Occipital lobe (tissue), 2 donors: ENCODE data around the gene DNMT3A. TPM values are rescaled to one million over a fixed set of nuclear protein-coding genes. Genes with fewer than 3 reads are reported as not detected.

ENCODE experiments used
- DNase-seq: peaks from one replicate; lab custom pipeline; 2025; lab: John Stamatoyannopoulos, UW
- total RNA-seq: library from RNA; depleted of rRNA; stranded (reverse); fragments of >200 nt; gene quantifications from one replicate; pipeline ENCODE4 v1.2.3, GENCODE V29; 2014

Gene DNMT3A
- total RNA-seq, 1 donor from 2014 or later: 53.3 TPM

- no peak for DNase-seq
Observed at GRCh38 chr2:25306777-25307368, 34.9 kb downstream of the DNMT3A start.

GRCh38 chr2:25305775-25306174, 36.0 kb downstream of the DNMT3A start:
- DNase-seq: no peak

DNA sequence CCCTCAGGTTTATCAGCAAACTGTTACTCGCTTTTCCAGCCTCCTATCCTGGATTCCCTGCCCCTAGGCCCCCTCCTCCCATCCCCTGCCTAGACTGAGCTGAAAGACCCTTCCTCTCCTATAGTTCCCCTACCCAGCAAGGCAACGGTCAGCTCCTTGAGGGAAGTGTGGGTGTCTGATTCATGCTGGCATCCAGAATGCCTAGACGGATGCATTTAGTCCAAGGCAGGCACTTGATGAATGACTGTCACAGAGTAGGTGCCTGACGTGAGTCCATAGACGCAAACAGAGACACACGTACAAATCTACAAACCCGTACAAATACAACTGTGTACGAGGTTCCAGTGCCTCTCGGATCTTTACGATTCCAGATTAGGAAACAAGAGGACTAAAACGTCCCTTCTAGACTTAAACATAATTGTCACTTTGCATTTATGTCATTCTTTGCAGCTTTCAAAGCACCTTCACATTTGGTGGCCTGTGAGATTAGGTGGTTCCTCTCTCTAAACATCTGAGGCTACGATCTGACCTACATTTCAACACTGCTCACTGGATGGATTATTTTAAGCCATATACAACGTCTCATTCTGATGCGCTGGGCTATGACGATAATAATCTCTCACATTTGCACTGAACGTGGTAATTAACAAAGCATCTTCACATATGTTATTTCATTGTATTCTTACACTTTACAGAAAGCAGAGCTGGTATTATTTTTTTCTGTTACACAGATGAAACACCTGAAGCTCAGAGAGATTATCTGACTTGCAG, 36.7 kb downstream of the DNMT3A start:
- DNase-seq: no peak

DNA sequence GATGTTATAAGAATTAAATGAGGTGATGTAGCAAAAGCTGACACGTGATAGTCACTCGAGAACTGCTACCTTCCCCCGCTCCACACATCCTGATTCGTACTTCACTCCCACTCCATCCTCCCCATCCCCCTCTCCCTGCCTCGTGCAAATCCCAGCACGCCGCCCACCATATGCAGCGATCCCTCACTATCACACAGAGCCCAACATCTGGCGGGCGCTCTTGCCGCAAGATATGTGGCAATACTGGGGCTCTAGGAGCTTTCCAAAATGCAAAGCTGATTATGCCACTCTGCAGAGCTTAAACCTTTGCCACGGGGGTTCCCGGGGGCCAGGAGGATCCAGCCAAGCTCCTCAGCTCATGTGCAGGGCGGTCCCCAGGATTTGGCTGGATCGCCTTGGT, 37.4 kb downstream of the DNMT3A start:
- peak; percentile 57 for DNase-seq

- no peak for DNase-seq
Observed at GRCh38 chr2:25303633-25304236, 38.0 kb downstream of the DNMT3A start.

GRCh38 chr2:25302758-25303375, 38.9 kb downstream of the DNMT3A start:
- no peak for DNase-seq

DNA sequence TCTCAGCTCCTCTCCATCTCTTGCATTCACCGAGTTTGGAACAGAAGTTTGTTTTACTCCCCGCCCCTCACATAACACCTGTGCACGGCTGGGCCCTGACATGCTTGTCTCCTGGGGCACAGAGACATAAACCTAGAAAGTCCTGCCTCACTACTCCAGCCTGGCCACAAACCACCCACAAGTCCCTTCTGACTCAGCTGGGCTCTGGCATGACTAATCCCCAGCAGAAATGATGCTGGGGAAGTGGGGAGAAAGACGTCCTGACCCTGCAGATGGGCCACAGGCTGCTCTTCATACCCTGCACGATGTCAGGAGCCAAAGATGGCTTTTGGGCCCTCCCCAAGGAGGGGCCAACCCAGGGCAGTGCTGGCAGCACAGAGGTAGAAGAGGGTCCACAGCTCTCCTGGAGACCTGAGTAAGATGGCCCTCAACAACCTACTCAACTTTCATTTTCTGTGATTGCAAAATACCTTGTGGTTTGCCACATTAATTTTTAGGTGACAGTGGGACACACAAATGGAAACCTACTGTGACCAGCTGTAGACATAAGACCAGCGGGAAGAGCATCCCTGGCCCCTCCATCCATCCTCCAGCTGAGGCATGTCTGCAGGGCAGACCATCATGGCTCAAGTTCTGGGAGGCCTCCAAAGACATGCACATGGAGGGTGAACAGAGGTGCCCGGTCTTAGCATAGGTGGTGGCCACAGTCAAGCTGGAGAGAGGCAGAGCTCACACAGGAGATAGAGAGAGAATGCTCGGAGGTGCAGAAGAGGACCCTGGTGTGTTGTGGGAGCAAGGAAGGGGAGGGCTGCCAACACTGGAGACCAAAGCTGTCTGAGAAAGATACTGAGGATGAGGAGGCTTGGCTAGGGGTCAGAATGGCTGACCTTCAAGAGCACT, 40.0 kb downstream of the DNMT3A start:
- DNase-seq: peak; percentile 64

GRCh38 chr2:25300001-25300400, 41.7 kb downstream of the DNMT3A start:
- no peak for DNase-seq

GRCh38 chr2:25298776-25299431, 42.8 kb downstream of the DNMT3A start:
- no peak for DNase-seq

GRCh38 chr2:25297738-25298137, 44.0 kb downstream of the DNMT3A start:
- DNase-seq: no peak

GRCh38 chr2:25295621-25296020, 46.1 kb downstream of the DNMT3A start:
- DNase-seq: no peak

GRCh38 chr2:25294573-25295462, 46.9 kb downstream of the DNMT3A start:
- peak; percentile 79 for DNase-seq

- DNase-seq: no peak
Observed at GRCh38 chr2:25293958-25294562, 47.7 kb downstream of the DNMT3A start.

GRCh38 chr2:25293145-25293544, 48.6 kb downstream of the DNMT3A start:
- no peak for DNase-seq

DNA sequence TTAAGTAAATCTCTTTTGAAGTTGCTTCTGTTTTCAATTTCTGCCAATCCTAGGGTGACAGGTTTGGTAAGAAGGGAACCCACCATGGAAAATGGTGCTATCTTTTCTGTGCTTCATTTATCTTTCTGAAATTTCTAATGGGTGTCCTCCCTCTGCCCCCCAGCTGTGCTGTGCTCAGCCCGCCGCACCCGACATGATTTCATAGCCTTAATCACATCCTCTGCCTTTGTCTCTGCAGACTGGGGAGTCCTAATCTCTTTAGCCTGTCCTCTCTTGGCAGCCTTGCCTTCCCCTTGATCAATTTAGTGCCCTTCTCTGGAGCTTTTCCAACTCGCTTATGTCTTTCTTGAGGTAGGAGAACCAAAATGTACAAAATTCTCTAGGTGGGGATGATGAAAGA, 49.3 kb downstream of the DNMT3A start:
- no peak for DNase-seq

DNA sequence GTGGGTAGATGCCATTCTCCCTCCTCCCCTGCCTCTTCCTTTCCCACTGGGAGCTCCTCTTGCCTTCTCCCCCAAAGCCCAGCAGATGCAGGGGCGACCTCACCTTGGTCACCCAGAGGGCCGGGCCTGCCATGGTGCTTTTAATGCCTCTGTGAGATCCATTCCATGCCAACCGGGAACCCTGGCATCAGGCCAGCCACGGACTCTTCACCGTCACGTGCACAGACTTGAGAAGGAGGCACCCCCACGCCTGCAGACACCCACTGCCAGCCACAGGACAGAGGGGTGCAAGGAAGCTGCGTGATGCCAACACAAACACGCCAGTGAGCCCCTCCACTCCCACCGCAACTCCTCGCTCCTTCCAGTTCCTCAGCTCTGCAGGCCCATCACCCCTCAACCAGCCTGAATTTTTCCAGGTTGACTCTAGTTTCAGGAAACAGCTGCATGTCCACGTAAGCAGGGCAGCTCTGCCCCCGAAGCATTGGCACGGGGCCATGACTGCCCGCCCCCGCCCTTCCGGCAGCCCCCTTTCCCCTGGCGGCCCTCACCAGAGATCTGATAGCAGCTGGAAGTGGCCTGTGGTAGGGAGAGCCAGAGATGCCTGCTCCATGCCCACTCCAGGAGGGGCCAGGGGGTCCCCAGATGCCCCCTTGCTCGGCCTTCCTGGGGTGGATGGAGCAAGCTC, 50.8 kb downstream of the DNMT3A start:
- DNase-seq: no peak

- no peak for DNase-seq
Observed at GRCh38 chr2:25286723-25287483, 54.8 kb downstream of the DNMT3A start.

- DNase-seq: no peak
Observed at GRCh38 chr2:25286025-25286400, 55.7 kb downstream of the DNMT3A start.
